K562 (cell line): ENCODE measurements around the gene VGLL4. TPM values are rescaled to one million over a fixed set of nuclear protein-coding genes. Genes with fewer than 3 reads are reported as not detected.

Experiments
- ATAC-seq: fragments of 200-7000 bp; cut with Tn5 transposase; 3 replicates; pipeline ENCODE4 v1.9.1; 2020; ENCODE audit warnings: moderate library complexity
- BruUV-seq: library from RNA; stranded (reverse); fragments of 400-500 nt; replicated peaks from 2 replicates; lab custom pipeline; 2021; lab: Mats Ljungman, UMichigan
- CTCF ChIA-PET: fragments of 300-600 bp; formaldehyde crosslinking; extraction: SDS; loops from one replicate; lab custom pipeline; 2021; ENCODE audit warnings: low intra/inter-chr PET ratio; lab: Yijun Ruan, JAX
- POLR2A ChIA-PET: fragments of 300-600, 350-650 bp; sonication (Branson Sonifier 250); formaldehyde crosslinking; extraction: SDS; loops from one replicate; lab custom pipeline; 2021; ENCODE audit warnings: antibody characterized with exemption, inconsistent platforms; lab: Yijun Ruan, JAX
- DNase-seq, 4 experiments: peaks; one replicate each; pipeline versions ENCODE4 v3.0.0 to v3.0.0-alpha.2; 2011 to 2018; ENCODE audit warnings: low spot score in 3 of 4, mixed read lengths in 3 of 4; ENCODE audit errors: extremely low read depth in 1 of 4
- FAIRE-seq: peaks from 2 replicates; lab custom pipeline; 2011; peaks lifted over from hg19 to GRCh38; lab: Jason Lieb, UNC
- H2AFZ ChIP-seq: 2 replicates; pipeline ENCODE4 v1.6.0; 2011; ENCODE audit warnings: low read depth, low read length, control low read depth, inconsistent platforms
- H3K27ac ChIP-seq: fragments of 200-600 bp; 3 replicates; pipeline ENCODE4 v1.8.0; 2011; ENCODE audit warnings: low read depth, mild to moderate bottlenecking, control low read depth, inconsistent platforms, low read length, moderate library complexity, mixed read lengths; ENCODE audit errors: extremely low read depth
- H3K27me3 ChIP-seq, 2 experiments: fragments of 300-600 bp in 1 of 2; 2 replicates in 1 of 2; 3 replicates in 1 of 2; pipeline versions ENCODE4 v1.6.0 to v1.8.0; 2011; ENCODE audit warnings: inconsistent platforms in 2 of 2, low read length in 2 of 2, mild to moderate bottlenecking in 1 of 2, mixed read lengths in 1 of 2, moderate library complexity in 1 of 2; ENCODE audit not compliant: control insufficient read depth in 2 of 2, insufficient read depth in 2 of 2
- H3K36me3 ChIP-seq: fragments of 300-600 bp; 3 replicates; pipeline ENCODE4 v1.8.0; 2011; ENCODE audit warnings: mild to moderate bottlenecking, low read length, inconsistent platforms; ENCODE audit not compliant: control insufficient read depth, insufficient read depth
- H3K4me1 ChIP-seq, 2 experiments: fragments of 200-600 bp in 1 of 2; replicated peaks in 1 of 2; 2 replicates in 1 of 2; 3 replicates in 1 of 2; pipeline versions ENCODE4 v1.5.1 to v1.8.0; 2011; ENCODE audit warnings: inconsistent platforms in 2 of 2, low read length in 2 of 2, mild to moderate bottlenecking in 1 of 2, mixed read lengths in 1 of 2, moderate library complexity in 1 of 2; ENCODE audit not compliant: control insufficient read depth in 2 of 2, insufficient read depth in 2 of 2
- H3K4me2 ChIP-seq: 2 replicates; pipeline ENCODE4 v1.6.1; 2011; ENCODE audit warnings: low read length, control low read depth, inconsistent platforms, mixed read lengths; ENCODE audit not compliant: insufficient read depth
- H3K4me3 ChIP-seq: fragments of 200-600 bp; sonication (generic), shearing (Covaris generic); 2 replicates; pipeline ENCODE4 v1.5.1; 2016; ENCODE audit warnings: control low read depth, inconsistent platforms
- H3K79me2 ChIP-seq: fragments of 200-600 bp; 3 replicates; pipeline ENCODE4 v1.8.0; 2011; ENCODE audit warnings: low read length, inconsistent platforms; ENCODE audit not compliant: control insufficient read depth, insufficient read depth
- H3K9ac ChIP-seq, 2 experiments: 2 replicates each; pipeline versions ENCODE4 v1.6.0 to v1.6.1; 2011; ENCODE audit warnings: low read depth in 2 of 2, low read length in 2 of 2, control low read depth in 1 of 2, inconsistent platforms in 1 of 2, mild to moderate bottlenecking in 1 of 2, mixed read lengths in 1 of 2; ENCODE audit not compliant: insufficient read depth in 1 of 2
- H3K9me1 ChIP-seq: one replicate; pipeline ENCODE4 v1.6.0; 2011; ENCODE audit warnings: inconsistent platforms, mild to moderate bottlenecking, low read length, moderate library complexity; ENCODE audit not compliant: control insufficient read depth, insufficient read depth
- H3K9me3 ChIP-seq: replicated peaks from 2 replicates; pipeline ENCODE4 v1.5.1; 2011; ENCODE audit warnings: low read depth, low read length, inconsistent platforms; ENCODE audit not compliant: control insufficient read depth, insufficient read depth
- H4K20me1 ChIP-seq: replicated peaks from 2 replicates; pipeline ENCODE4 v1.6.1; 2011; ENCODE audit warnings: low read length, inconsistent platforms, mixed read lengths; ENCODE audit not compliant: control insufficient read depth, insufficient read depth
- CBX3 ChIP-seq, 2 experiments: IDR thresholded peaks; 1 replicate in 1 of 2; 2 replicates in 1 of 2; pipeline ENCODE4 v1.6.1; 2012; ENCODE audit warnings: inconsistent platforms in 2 of 2, low read length in 2 of 2, borderline replicate concordance in 1 of 2, control low read depth in 1 of 2
- CEBPB ChIP-seq: fragments of 450-650 bp; IDR thresholded peaks from 2 replicates; pipeline ENCODE4 v1.6.1; 2016; ENCODE audit warnings: missing genetic modification characterization, missing compliant biosample characterization
- SMAD4 ChIP-seq: fragments of 250-450 bp; sonication (Bioruptor Pico); conservative IDR thresholded peaks from 2 replicates; pipeline ENCODE4 v1.8.0; 2021; ENCODE audit warnings: inconsistent platforms, mild to moderate bottlenecking, moderate library complexity
- ZNF174 ChIP-seq: fragments of 250-450 bp; sonication (Bioruptor Pico); IDR thresholded peaks from 2 replicates; pipeline ENCODE4 v1.4.0; 2020; ENCODE audit warnings: mild to moderate bottlenecking
- ZNF232 ChIP-seq: sonication (generic); formaldehyde crosslinking; IDR thresholded peaks from 2 replicates; pipeline ENCODE4 v1.8.0; 2022; ENCODE audit warnings: mild to moderate bottlenecking, missing genetic modification reagents
- ZNF696 ChIP-seq: fragments of 250-450 bp; sonication (Bioruptor Pico); conservative IDR thresholded peaks from 2 replicates; pipeline ENCODE4 v1.4.0; 2020; ENCODE audit warnings: mild to moderate bottlenecking, moderate library complexity
- WGBS: fragments of 100-300 bp; shearing (Covaris generic); methylation state at CpG from one replicate; pipeline ENCODE4 v1.1.6; 2016; ENCODE audit warnings: low coverage, mixed read lengths; ENCODE audit not compliant: insufficient coverage; ENCODE audit errors: missing lambda C conversion rate; 5-methylcytosine and 5-hydroxymethylcytosine counted together
- in situ Hi-C: fragments of 300-500 bp; cut with MboI; formaldehyde crosslinking; loops from 4 replicates; pipeline ENCODE4 v1.15.0; 2018; ENCODE audit warnings: inconsistent platforms, mixed read lengths
- intact Hi-C: fragments of 100-400 bp; cut with micrococcal nuclease; formaldehyde crosslinking; loops from 2 replicates; pipeline ENCODE4 v1.14.2; 2022
- polyA plus RNA-seq, 8 experiments: library from polyadenylated mRNA; depleted of rRNA in 4 of 8; stranded (reverse) in 5 of 8; unstranded in 3 of 8; fragments of >200 nt; fragmentation: Nextera tagmentation in 2 of 8; fragmentation: Illumina TruSeq in 1 of 8; extraction: Ambion mirVana in 2 of 8; extraction: Trizol in 1 of 8; gene quantifications; 2 replicates each; pipeline versions ENCODE4 v1.2.1 to v1.2.3, GENCODE V29; 2011 to 2014; ENCODE audit warnings: inconsistent platforms in 1 of 8, missing spikeins in 1 of 8
- total RNA-seq, 7 experiments: library from RNA; depleted of rRNA in 6 of 7; stranded (reverse); fragments of >200 nt in 6 of 7; fragmentation: Illumina TruSeq in 2 of 7; extraction: Trizol in 2 of 7; gene quantifications; 2 replicates each; pipeline versions ENCODE4 v1.2.1 to v1.2.3, GENCODE V29; 2011 to 2021; ENCODE audit warnings: low replicate concordance in 1 of 7
- TF ChIP-seq, protein P1 (sequence below): fragments of 450-650 bp; formaldehyde crosslinking; IDR thresholded peaks from 2 replicates; pipeline ENCODE4 v1.4.0; 2020; ENCODE audit warnings: mild to moderate bottlenecking, moderate library complexity
- TF ChIP-seq, protein P2 (sequence below): fragments of 150-350 bp; IDR thresholded peaks from 2 replicates; pipeline ENCODE4 v1.6.1; 2014; ENCODE audit warnings: low read depth, mild to moderate bottlenecking, low read length, borderline replicate concordance

The VGLL4 gene
- total and polyA plus RNA-seq, 9 of the 15 experiments (the other 6 are each of a cell fraction or from before 2014, with no cell fraction given), result 0.27 to 10.9 (median 8.6) TPM

DNA sequence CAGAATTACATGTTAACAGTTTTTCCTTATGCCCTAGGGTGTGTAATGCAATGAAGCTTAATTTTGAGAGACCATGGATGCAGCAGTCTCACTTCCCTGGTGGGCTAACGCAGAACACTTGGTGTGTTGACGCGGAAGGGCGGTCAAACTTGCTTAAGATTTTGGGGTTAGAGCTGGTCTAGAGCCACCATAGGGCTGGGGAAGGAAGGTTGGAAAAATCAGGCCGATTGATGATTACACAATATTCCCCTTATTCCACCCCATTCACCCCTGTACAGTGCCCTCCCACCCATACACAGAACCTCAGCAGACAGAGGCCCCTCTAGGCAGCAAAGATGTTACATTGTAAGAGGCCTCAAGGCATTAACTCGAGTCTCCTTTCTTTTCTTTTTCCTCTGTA, 24.3 kb downstream of the VGLL4 start:
- H3K4me3 ChIP-seq, result no peak overlapping the region
- DNase-seq (no peak), FAIRE-seq (no peak), ATAC-seq (no peak)
- CTCF ChIA-PET, result no interaction called here
- 42% methylated on average over 6 of the region's 6 CpGs for WGBS
- POLR2A ChIA-PET, result interaction anchor here (0.6 to 1.7 kb wide), 2 partner anchors 18 to 225 kb away, joined by 3 to 4 read pairs; no protein-coding TSS in a partner anchor
- peaks cover 23% of the 10 kb centered on the region for H4K20me1 ChIP-seq
- H3K9me1 ChIP-seq, result no peaks in the 10 kb centered on the region
- BruUV-seq, result no TSS peak
- peaks cover 15% of the 10 kb centered on the region for H3K79me2 ChIP-seq
- intact Hi-C loops, result no loop called here
- H3K9me3 ChIP-seq, result no peaks in the 10 kb centered on the region
- H3K27me3 ChIP-seq, result peaks cover 0 to 15% of the 10 kb centered on the region in 2 experiments; a peak in 2 of 5 replicates
- no peaks in the 10 kb centered on the region for H3K36me3 ChIP-seq
- no peak overlapping the region for H3K9ac ChIP-seq
- TF ChIP-seq, protein P1, sequence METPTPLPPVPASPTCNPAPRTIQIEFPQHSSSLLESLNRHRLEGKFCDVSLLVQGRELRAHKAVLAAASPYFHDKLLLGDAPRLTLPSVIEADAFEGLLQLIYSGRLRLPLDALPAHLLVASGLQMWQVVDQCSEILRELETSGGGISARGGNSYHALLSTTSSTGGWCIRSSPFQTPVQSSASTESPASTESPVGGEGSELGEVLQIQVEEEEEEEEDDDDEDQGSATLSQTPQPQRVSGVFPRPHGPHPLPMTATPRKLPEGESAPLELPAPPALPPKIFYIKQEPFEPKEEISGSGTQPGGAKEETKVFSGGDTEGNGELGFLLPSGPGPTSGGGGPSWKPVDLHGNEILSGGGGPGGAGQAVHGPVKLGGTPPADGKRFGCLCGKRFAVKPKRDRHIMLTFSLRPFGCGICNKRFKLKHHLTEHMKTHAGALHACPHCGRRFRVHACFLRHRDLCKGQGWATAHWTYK (CRISPR knock-in tag), result no peak
- TF ChIP-seq, protein P2, sequence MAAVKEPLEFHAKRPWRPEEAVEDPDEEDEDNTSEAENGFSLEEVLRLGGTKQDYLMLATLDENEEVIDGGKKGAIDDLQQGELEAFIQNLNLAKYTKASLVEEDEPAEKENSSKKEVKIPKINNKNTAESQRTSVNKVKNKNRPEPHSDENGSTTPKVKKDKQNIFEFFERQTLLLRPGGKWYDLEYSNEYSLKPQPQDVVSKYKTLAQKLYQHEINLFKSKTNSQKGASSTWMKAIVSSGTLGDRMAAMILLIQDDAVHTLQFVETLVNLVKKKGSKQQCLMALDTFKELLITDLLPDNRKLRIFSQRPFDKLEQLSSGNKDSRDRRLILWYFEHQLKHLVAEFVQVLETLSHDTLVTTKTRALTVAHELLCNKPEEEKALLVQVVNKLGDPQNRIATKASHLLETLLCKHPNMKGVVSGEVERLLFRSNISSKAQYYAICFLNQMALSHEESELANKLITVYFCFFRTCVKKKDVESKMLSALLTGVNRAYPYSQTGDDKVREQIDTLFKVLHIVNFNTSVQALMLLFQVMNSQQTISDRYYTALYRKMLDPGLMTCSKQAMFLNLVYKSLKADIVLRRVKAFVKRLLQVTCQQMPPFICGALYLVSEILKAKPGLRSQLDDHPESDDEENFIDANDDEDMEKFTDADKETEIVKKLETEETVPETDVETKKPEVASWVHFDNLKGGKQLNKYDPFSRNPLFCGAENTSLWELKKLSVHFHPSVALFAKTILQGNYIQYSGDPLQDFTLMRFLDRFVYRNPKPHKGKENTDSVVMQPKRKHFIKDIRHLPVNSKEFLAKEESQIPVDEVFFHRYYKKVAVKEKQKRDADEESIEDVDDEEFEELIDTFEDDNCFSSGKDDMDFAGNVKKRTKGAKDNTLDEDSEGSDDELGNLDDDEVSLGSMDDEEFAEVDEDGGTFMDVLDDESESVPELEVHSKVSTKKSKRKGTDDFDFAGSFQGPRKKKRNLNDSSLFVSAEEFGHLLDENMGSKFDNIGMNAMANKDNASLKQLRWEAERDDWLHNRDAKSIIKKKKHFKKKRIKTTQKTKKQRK, result no peak
- TF ChIP-seq ZNF696 (CRISPR knock-in tag), result no peak
- no peak for TF ChIP-seq CBX3 (IDR thresholded peaks at IDR 0.05; ENCODE audit: borderline replicate concordance in 1 of 2, low read length in 2 of 2)
- no peak for TF ChIP-seq ZNF232 (CRISPR knock-in tag)
- peak; percentile 53 for TF ChIP-seq CEBPB (tag)
- TF ChIP-seq SMAD4 (CRISPR knock-in tag), result no peak
- no peak for TF ChIP-seq ZNF174 (CRISPR knock-in tag)
- in situ Hi-C loops, result no loop called here
- no peak overlapping the region for H3K27ac ChIP-seq
- H3K4me1 ChIP-seq, result no peaks in the 10 kb centered on the region; a peak in 1 of 5 replicates
- H2AFZ ChIP-seq, result no peak overlapping the region
- H3K4me2 ChIP-seq, result no peak overlapping the region
